ENCODE measurements around the gene SRRM4. TPM values are rescaled to one million over a fixed set of nuclear protein-coding genes. Genes with fewer than 3 reads are reported as not detected.

The SRRM4 gene
- polyA plus RNA-seq, 1 donor from 2014 or later: 9.9 TPM

GRCh38 chr12:119171691-119172425 lies 190.5 kb downstream of the SRRM4 start:
- no peak overlapping the region for H3K4me3 ChIP-seq (ENCODE audit: low read length)
- no peak overlapping the region for H3K4me2 ChIP-seq (ENCODE audit: low read length)
- no peaks in the 10 kb centered on the region for H3K27me3 ChIP-seq (ENCODE audit: insufficient read depth, low read depth, low read length)
- H3F3A ChIP-seq (ENCODE audit: insufficient read depth, low read length, poor library complexity, severe bottlenecking): no peaks in the 10 kb centered on the region
- H2AFZ ChIP-seq (ENCODE audit: low read depth, low read length): no peak overlapping the region
- no peaks in the 10 kb centered on the region for H3K36me3 ChIP-seq (ENCODE audit: insufficient read depth, low read length)
- H3K9me2 ChIP-seq (ENCODE audit: insufficient read depth, low read length): no peaks in the 10 kb centered on the region
- H3K9ac ChIP-seq (ENCODE audit: low read length): no peak overlapping the region
- H3K27ac ChIP-seq (ENCODE audit: low read length): no peak overlapping the region
- TF ChIP-seq SMC3 (conservative IDR thresholded peaks at IDR 0.05; ENCODE audit: poor library complexity): no peak
- TF ChIP-seq REST (IDR thresholded peaks at IDR 0.05; ENCODE audit: borderline replicate concordance): no peak
- TF ChIP-seq EP300 (conservative IDR thresholded peaks at IDR 0.05; ENCODE audit: poor library complexity, severe bottlenecking): no peak
- TF ChIP-seq, protein P1, sequence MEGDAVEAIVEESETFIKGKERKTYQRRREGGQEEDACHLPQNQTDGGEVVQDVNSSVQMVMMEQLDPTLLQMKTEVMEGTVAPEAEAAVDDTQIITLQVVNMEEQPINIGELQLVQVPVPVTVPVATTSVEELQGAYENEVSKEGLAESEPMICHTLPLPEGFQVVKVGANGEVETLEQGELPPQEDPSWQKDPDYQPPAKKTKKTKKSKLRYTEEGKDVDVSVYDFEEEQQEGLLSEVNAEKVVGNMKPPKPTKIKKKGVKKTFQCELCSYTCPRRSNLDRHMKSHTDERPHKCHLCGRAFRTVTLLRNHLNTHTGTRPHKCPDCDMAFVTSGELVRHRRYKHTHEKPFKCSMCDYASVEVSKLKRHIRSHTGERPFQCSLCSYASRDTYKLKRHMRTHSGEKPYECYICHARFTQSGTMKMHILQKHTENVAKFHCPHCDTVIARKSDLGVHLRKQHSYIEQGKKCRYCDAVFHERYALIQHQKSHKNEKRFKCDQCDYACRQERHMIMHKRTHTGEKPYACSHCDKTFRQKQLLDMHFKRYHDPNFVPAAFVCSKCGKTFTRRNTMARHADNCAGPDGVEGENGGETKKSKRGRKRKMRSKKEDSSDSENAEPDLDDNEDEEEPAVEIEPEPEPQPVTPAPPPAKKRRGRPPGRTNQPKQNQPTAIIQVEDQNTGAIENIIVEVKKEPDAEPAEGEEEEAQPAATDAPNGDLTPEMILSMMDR (IDR thresholded peaks at IDR 0.05; ENCODE audit: poor library complexity, severe bottlenecking): no peak
- no peak for TF ChIP-seq MXI1 (conservative IDR thresholded peaks at IDR 0.05; ENCODE audit: poor library complexity, severe bottlenecking)
- TF ChIP-seq EZH2 (IDR thresholded peaks at IDR 0.05; ENCODE audit: borderline replicate concordance, insufficient read depth, low read length, poor library complexity, severe bottlenecking): no peak
- no peaks in the 10 kb centered on the region for H3K79me2 ChIP-seq (replicated peaks; ENCODE audit: insufficient read depth, low read length)
- no peaks in the 10 kb centered on the region for H4K20me1 ChIP-seq (ENCODE audit: insufficient read depth)
- H3K9me3 ChIP-seq (ENCODE audit: low read length): no peaks in the 10 kb centered on the region

DNA sequence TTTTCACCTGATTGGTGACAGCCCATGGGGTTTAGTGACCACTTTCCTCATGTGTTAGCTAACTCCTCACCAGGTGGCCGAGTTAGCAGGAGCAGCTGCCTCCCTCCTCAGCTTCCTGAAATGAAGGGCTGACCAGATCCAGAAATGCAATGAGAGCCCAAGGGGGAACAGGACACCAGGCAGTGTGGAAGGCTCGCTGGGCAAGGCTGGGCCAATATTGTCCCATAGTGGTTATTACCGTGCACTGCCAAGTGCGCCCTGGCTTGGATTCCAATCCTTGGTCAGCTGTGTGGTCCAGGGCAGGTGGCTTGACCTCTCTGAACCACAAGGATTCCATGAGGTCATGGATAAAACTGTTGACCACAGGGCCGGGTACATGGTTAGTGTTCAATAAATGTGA lies 193.7 kb downstream of the SRRM4 start:
- Histone ChIP-seq H3K4me3 (ENCODE audit: low read length) (no peak overlapping the region), H4K20me1 (ENCODE audit: insufficient read depth) (no peaks in the 10 kb centered on the region), H3K27me3 (ENCODE audit: insufficient read depth, low read depth, low read length) (no peaks in the 10 kb centered on the region), H3K79me2 (replicated peaks; ENCODE audit: insufficient read depth, low read length) (no peaks in the 10 kb centered on the region), H2AFZ (ENCODE audit: low read depth, low read length) (no peak overlapping the region), H3K36me3 (ENCODE audit: insufficient read depth, low read length) (no peaks in the 10 kb centered on the region), H3F3A (ENCODE audit: insufficient read depth, low read length, poor library complexity, severe bottlenecking) (no peaks in the 10 kb centered on the region), H3K27ac (ENCODE audit: low read length) (no peak overlapping the region), H3K4me2 (ENCODE audit: low read length) (no peak overlapping the region), H3K9ac (ENCODE audit: low read length) (no peak overlapping the region), H3K9me3 (ENCODE audit: low read length) (no peaks in the 10 kb centered on the region), H3K9me2 (ENCODE audit: insufficient read depth, low read length) (no peaks in the 10 kb centered on the region)
- no peak for TF ChIP-seq EZH2 (IDR thresholded peaks at IDR 0.05; ENCODE audit: borderline replicate concordance, insufficient read depth, low read length, poor library complexity, severe bottlenecking)
